T-helper 1 cell treated with Interleukin-12 subunit alpha and Interleukin-12 subunit beta and Interleukin-4 antibody, amounts not matched to agents 30 ng/mL and 1 ng/mL, for 36 hours (primary cell): Measurements from ENCODE around the gene IFNB1. TPM values are rescaled to one million over a fixed set of nuclear protein-coding genes. Genes with fewer than 3 reads are reported as not detected.

Source experiments
- intact Hi-C: fragments of 100-400 bp; cut with micrococcal nuclease; formaldehyde crosslinking; loops from one replicate; pipeline ENCODE4 v1.15.1; 2024
- total RNA-seq: library from RNA; stranded (reverse); gene quantifications from 2 replicates; pipeline ENCODE4 v1.2.3, GENCODE V29; 2022

Gene IFNB1
- not detected in 2 replicates for total RNA-seq

DNA sequence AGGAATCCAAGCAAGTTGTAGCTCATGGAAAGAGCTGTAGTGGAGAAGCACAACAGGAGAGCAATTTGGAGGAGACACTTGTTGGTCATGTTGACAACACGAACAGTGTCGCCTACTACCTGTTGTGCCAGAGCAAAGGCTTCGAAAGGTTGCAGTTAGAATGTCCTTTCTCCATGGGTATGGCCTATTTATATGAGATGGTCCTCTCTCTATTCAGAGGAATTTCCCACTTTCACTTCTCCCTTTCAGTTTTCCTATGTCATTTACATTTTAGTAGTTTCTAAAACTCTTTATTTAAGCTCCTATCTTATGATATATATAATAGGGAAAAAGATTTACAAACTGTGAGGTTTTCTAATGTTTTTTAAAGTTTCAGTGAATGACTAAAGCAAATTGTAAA lies at the start of gene IFNB1:
IFNB1 (minus strand) TSS at position 162 of the 400 bp plus-strand sequence; CDS start at position 89, 73 bp downstream.
- intact Hi-C loops = loop anchor here (1.0 kb wide), 1 partner anchor 34 kb away; no protein-coding TSS in a partner anchor

DNA sequence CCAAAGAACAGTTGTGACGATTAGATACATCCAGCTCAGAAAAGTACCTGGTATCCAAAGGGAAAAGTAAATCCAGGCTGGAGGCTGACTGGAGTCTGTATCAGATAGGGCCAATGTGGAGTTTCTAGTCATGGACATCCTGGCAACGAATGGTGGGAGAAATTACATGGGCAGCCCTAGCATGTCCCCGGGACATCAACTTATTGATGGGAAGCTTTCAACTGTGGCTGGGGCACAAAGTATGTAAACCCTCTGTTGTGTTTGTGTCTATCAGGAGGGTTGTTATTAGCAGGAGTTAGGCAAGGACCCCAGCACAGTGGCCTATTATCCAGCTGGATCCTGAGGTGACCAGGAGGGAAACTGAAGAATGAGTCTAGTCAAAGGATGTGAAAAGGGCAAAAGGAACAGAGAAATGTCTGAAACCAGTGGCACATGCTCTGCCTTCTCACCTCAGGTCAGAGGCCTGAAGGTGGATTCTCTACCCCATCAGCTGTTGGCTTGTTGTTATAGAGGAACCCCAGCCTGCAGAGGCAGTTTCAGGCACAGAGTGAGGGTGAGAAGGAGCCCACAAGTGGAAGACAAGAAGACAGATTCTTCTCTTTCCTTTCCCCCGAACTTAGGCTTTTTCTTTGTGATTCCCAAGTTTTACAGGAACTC lies 44.0 kb upstream of the IFNB1 start:
- intact Hi-C loops = no loop called here

DNA sequence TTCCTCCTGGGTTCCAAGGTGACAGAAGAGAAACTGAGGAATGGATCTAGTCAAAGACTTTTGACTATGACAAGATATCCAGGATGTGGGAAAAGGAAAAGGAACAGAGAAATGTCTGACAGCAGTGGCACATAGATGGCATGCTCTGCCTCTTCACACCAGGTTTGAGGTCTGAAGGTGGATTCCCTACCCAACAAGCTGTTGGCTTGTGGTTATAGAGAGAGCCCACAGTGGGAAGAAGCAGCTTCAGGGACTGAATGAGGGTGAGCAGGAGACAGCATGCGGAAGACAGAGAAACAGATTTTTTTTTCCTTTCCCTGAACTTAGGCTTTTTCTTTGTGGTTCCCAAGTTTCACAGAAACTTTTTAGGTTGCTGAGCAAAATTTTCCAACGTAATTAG lies 43.3 kb upstream of the IFNB1 start:
- intact Hi-C loops = no loop called here

DNA sequence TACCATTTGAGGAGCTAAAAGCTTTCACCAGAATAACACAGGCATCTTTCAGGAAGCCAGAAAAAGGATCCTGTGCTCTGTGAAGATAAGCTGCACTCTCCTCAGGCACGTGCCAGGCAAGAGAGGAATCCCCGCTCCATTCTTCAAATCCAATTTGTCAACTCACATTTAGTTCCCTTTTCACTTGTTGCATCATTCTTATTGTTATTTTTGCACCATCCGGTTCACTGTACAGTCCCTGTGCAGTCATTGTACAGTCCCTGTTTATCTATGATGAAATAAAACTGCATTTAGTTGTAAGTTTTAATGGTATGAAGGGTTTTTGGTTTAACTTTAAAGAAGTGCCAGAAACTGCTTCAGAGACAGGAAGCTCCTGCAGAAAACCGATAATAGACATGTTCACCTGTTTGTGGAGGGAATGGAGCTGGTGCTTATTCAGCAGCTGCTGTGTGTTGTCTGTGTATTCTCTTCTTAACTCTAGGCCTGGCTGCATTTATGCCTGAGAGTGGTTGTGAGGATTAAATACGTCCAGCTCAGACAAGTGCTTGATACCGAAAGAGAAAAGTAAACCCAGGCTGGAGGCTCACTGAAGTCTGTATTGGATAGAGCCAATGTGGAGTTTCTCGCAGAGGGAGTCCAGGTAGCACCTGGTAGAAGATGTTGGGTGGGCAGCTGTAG lies 41.5 kb upstream of the IFNB1 start:
- intact Hi-C loops = no loop called here

DNA sequence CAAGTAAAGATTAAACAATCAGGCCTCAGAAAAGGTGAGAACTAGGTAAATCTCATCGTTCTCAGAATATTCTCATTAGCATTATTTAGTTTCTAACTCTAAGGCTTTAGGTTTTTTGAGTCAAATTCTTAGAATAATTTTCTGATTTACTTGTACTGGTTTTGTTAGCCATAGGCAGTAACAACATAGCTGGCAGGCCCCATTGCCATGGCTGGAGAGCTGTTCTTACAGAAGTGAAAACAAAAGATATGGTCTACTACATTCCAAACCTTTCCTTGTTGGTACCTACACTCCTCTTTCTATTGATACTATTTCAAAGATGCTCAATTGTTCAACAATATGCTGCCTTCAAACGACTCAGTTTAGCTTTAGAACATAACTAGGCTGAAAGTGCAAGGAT lies 36.6 kb upstream of the IFNB1 start:
- intact Hi-C loops = no loop called here

DNA sequence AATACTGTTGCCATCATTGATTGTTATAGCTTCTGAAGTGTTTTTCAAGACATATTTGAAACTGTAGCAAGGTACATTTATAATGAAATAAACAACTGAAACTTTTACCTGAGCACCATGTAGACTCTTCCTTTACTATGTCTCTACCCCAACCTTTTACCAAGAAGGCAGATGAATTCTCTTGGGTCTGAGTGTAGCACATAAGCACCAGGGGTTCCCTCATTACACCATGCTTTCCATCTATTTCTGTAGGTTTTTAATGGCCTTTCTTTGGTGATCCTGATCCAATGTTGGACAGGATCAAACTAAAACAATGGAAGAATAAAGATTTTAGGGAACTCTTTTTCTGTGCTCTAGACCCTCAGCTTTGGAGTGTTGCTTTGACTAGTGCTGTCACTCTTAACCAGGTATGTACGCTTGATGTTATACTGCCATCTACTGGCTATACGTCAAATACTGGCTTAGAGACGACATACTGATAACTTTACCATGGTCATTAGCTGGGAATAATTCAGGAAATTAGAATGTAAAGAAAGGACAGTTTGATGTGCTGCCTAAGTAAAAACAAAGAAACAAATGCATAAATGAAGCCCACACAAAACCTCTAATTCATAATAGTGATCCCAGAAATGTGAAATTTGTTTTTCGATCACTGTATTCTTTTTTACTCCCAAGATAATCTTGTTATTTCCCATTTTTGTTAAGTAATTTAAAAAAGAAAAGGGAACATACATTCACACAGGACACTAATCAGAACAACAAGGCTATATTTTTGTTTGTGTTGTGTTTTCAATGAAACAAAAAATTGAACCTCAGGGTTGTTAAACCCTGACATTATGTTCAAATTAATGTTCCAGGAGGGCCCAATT lies 33.2 kb upstream of the IFNB1 start:
- intact Hi-C loops = loop anchor here (1.0 to 2.0 kb wide), 9 partner anchors 33 to 1618 kb away; partner anchors contain the start of genes FOCAD and HACD4

DNA sequence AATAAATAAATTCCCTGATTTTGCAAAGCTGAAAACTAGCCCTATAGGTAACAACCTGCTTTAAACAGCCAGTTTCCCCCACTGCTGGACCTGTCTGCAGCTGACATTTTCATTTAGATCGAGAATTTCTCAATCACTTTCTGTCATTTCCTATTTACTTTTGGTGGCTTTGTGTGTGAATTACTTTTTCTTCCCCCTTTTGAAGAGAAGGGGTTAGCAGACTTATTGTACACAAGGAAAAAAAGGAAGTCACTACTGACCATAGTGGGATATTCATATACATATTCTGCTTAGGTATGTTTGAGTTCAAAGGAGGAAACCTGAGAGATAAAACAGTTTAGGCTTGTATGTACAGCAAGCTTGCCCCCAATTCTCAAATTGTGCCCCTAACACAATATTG lies 27.0 kb upstream of the IFNB1 start:
- intact Hi-C loops = no loop called here

DNA sequence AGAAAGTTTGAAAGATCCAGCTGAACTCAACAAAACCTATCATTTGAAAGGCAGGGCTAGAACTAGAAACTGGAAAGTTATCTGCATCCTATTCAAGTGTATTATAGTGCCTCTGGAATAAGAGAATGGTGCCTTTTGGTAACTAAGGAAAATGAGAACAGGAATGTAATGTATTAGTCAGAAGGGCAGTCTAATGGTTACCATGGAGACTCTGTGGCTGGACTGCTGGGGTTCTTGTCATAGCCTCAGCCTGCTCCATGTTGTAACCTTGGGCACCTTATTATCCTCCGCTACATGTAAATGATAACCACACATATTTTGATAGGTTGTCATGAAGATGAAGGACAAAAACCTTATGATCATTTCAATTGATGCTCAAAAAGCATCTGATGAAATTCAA lies 24.6 kb upstream of the IFNB1 start:
- intact Hi-C loops = no loop called here

DNA sequence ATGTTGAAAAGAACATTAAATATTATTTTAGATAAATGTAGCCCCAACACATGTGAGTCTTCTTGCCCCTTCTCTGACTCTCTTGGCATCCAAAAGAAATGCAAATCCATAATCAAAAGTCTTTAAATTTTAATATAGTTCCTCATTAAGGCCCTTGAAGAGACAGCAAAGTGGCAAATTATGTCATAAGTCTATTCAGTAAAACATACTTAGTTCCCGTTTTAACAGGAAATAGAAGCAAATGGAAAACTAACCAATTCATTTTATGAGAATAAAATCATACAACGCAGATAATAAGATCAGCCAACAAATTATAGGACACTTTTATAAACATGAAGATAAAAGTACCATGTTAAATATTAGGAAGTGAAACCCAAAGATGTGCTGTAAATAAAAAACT lies 20.1 kb upstream of the IFNB1 start:
- intact Hi-C loops = loop anchor here (5.0 kb wide), 3 partner anchors 546 to 1101 kb away; no protein-coding TSS in a partner anchor

DNA sequence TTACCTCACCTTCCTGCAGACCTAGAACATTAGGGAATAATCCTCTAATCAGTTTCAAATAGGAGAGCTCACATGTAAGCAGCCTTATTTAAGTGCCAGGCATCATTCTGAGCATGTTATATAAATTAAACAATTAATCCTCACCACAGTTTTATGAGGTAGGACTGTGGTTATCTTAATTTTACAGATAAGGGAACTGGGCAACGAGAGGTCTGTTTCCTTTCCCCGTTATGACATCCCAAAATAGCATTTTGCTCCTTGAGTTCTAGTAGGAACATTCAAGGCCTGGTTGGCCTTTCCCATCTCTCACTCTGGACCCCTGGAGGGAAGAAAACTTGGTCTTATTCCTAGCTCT lies 19.1 kb upstream of the IFNB1 start:
- intact Hi-C loops = loop anchor here (1.0 to 5.0 kb wide), 8 partner anchors 15 to 1100 kb away; partner anchors contain the start of genes FOCAD and MLLT3

DNA sequence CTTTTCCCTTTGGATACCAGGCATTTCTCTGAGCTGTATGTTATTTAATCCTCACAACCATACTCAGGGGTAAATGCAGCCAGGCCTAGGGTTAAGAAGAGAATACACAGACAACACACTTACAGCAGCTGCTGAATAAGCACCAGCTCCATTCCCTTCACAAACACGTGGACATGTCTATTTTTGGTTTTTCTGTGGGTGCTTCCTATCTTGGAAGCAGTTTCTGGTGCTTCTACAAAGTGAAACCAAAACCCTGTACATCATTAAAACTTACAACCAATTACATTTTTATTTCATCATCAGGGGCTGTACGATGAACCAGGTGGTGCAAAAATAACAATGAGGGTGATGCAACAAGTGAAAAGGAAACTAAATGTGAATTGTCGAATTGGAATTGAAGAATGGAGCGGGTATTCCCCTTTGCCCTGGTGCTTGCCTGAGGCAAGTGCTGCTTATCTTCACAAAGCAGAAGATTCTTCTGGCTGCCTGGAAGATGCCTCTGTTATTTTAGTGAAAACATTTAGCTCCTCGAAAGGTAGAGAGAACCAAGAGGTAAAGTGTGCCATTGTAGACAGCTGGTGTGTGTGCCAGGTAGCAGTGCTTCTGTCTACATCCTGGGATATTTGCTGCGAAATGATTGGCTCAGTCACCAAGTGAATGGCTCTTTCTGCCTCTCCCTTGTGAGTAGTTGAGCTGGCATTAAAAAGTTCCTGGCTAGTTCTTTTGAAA lies 18.6 kb upstream of the IFNB1 start:
- intact Hi-C loops = loop anchor here (1.0 to 5.0 kb wide), 8 partner anchors 14 to 1099 kb away; partner anchors contain the start of genes FOCAD and MLLT3

DNA sequence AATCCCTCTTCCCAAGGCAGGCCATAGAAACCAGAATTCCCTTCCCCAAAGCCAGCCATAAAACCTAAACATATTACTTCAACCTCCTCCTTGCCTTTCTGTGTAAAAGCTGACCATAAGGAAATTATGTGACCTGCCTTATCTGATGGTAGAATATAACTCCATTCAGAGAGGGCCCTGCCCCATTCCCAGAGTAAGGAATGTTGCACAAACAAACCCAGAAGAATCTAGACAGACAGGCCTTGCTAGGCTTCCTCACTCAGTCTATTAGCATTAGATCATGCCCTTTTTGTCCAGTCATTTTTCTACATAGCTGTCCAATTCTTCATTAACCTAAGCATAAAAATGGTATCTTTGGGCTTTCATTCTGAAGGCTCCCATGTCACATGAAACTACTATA lies 17.8 kb upstream of the IFNB1 start:
- intact Hi-C loops = loop anchor here (5.0 kb wide), 3 partner anchors 543 to 1098 kb away; no protein-coding TSS in a partner anchor

DNA sequence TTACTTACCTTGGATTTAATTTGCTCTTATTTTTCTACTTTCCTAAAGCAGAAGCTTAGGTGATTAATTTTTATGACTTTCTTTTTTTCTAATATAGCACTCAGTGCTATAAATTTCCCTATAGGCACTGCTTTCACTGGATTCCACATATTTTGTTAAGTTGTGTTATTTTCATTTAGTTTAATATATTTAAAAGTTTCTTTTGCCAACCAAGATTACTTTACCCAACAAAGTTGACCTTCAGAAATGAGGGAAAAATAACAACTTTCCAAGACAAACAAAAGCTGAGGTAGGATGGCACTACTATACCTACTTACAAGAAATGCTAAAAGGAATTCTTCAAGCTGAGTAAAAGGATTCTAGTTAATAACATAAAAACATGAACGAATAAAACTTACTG lies 8.8 kb upstream of the IFNB1 start:
- intact Hi-C loops = no loop called here

DNA sequence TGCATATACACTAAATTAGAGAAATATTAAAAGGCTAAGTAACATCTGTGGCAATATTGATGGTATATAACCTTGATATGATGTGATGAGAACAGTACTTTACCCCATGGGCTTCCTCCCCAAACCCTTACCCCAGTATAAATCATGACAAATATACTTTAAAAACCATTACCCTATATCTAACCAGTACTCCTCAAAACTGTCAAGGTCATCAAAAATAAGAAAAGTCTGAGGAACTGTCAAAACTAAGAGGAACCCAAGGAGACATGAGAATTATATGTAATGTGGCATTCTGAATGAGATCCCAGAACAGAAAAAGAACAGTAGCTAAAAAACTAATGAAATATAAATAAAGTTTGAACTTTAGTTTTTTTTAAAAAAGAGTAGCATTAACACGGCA lies 7.3 kb upstream of the IFNB1 start:
- intact Hi-C loops = no loop called here

DNA sequence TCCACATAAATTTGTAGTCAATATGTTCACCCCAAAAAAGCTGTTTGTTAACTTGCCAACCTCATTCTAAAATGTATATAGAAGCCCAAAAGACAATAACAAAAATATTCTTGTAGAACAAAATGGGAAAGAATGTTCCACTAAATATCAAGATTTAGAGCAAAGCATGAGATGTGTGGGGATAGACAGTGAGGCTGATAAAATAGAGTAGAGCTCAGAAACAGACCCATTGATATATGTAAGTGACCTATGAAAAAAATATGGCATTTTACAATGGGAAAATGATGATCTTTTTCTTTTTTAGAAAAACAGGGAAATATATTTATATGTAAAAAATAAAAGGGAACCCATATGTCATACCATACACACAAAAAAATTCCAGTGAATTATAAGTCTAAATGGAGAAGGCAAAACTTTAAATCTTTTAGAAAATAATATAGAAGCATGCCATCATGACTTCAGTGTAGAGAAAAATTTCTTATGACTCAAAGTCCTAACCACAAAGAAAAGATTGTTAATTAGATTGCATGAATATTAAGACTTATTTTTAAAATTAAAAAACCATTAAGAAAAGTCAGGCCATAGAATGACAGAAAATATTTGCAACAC lies 6.6 kb upstream of the IFNB1 start:
- intact Hi-C loops = loop anchor here (5.0 kb wide), 2 partner anchors 52 to 402 kb away; partner anchors contain the start of genes FOCAD and HACD4

DNA sequence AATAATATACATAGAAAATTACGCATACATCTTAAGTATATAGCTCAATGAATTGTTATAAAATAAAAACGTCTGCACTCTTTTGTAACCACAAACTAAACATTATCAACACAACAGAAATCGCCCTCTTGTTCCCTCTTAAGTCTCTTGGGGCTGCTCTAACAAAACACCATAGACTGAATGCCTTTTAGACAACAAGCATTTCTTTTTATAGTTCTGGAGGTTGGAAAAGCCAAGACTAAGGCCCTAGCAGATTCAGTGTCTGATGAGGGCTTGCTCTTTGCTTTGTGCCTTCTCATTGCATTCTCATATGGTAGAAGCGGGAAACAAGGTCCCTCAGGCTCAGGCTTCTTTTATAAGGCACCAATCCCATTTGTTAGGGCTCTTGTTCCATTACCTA lies 4.9 kb upstream of the IFNB1 start:
- intact Hi-C loops = loop anchor here (1.0 to 5.0 kb wide), 3 partner anchors 14 to 400 kb away; partner anchors contain the start of genes FOCAD and HACD4

DNA sequence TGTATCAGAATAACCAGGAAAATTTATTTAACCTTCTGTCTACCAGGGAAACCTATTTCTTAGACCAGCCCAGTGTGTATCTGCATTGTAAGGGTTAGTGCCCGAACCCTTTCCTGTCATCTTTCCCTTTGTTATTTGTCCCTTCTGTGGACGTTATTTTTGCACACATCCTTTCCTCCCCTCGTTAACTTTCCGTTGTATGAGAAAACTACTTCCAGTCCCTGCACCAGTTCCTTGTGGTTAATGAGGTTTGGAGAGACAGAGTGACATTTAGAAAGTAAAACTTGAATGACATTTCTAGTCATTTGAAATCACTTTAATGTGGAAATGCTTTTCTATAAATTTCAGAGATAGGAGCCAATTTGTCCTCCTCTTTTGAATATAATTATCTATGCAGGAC lies 4.3 kb upstream of the IFNB1 start:
- intact Hi-C loops = loop anchor here (1.0 to 5.0 kb wide), 3 partner anchors 14 to 400 kb away; partner anchors contain the start of genes FOCAD and HACD4

DNA sequence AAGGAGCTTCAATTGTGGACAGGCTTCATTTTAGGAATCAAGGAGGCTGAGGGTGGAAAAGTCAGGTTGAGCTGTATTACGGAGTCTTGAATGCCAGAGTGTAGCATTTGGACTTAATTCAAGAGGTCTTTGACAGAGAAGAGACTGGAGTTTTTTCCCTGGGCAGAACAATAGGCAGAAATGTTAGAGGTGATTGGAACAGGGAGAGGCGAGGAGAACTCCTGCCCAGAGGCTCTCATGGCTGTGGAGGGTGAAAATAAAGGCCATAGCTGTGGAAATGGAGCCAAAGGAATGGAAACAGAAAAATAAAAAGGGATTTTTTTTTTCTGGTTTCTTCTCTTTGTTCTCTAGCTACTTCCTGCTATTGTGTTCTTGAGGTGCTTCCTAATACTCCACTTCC lies 3.7 kb upstream of the IFNB1 start:
- intact Hi-C loops = loop anchor here (5.0 kb wide), 2 partner anchors 49 to 399 kb away; partner anchors contain the start of genes FOCAD and HACD4

DNA sequence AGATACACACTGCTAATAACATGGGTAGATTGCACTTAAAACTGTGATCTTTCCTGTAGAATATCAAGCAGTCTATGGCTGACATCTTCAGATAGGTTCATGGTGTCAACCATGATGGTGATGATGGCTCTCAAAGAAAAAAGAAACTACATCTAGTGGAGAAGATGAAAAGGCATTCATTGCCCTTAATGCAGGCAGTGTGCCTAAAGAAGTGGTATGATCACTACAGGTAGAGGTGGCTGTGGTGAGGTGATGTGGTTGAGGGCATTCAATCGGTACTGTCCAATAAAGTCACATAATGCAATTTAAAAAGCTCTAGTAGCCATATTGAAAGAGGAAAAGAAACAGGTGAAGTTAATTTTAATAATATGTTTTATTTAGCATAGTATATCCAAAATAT lies 3.1 kb upstream of the IFNB1 start:
- intact Hi-C loops = loop anchor here (5.0 kb wide), 2 partner anchors 48 to 398 kb away; partner anchors contain the start of genes FOCAD and HACD4

DNA sequence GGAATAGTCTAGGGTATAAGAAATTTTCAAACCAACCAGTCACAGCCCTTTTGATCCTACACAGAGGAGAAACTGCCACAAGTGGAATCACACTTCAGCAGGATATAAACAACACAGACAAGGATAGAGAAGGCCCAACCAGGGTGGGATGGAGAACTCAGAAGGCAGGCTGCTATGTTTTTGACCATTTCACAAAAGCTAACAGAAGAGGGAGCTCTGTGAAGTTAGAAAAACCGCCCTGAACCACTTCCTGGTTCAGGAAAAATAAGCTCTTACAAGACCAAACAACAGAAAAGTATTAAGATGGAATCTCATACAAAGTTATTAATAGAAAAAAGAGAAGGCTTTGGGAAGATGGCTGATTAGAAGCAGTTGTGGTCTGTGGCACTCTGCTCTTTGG lies 960 bp upstream of the IFNB1 start:
- intact Hi-C loops = loop anchor here (1.0 kb wide), 1 partner anchor 33 kb away; no protein-coding TSS in a partner anchor
